Subcutaneous adipose tissue (tissue), 4 donors: Measurements from ENCODE around the gene ADCY5. TPM values are rescaled to one million over a fixed set of nuclear protein-coding genes. Genes with fewer than 3 reads are reported as not detected.

ENCODE experiments used
- total RNA-seq, 4 donors: library from RNA; depleted of rRNA; stranded (reverse); fragments of >200 nt; gene quantifications; one replicate each; pipeline ENCODE4 v1.1.0, GENCODE V29; 2016
- TF ChIP-seq, protein P1 (sequence below): fragments of 450-650 bp; IDR thresholded peaks from one replicate; pipeline ENCODE4 v1.5.1; 2016; ENCODE audit warnings: low read depth, mild to moderate bottlenecking, control low read depth, antibody characterized with exemption, moderate library complexity

Gene ADCY5
- total RNA-seq, 4 donors from 2014 or later = 16.1 to 52.2 (median 38.0) TPM

DNA sequence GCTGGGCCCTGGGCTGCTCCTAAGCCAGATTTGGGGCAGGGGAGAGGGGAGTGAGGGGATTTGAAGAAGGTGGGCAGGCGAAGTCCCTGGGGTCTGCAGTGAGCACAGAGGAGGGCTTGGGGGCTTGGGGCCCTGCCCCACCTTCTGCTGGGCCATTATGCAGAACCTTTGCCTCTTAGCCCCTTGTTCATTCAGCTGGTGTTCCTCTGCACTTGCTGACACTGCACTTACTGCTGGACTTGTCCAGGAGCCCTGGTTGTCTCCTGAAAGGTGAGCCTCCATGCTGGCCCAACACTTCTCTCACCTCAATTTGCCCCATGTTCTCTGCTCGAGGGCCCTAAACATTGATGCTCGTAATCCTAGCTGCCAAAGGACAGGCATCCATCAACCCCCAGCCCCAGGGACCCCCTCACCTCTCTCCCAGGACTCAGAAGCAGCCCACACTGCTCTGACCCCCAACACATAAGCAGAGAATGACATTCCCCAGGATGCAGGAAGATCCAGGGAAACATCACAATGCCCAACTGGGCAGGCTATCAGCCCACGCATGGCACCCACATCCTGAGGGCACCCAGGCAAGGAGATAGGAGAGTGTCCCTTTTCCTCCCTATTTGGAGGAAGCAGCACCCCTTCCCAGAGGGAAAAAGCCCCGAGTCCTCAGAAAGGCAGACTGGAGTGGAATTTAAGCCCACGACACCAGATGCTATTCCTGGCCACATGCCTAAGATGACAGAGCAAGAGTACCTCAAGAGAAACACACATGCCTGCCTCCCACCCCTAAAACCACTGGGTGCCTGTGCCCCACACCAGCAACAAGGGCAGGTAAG, 76.8 kb downstream of the ADCY5 start:
- TF ChIP-seq, protein P1, sequence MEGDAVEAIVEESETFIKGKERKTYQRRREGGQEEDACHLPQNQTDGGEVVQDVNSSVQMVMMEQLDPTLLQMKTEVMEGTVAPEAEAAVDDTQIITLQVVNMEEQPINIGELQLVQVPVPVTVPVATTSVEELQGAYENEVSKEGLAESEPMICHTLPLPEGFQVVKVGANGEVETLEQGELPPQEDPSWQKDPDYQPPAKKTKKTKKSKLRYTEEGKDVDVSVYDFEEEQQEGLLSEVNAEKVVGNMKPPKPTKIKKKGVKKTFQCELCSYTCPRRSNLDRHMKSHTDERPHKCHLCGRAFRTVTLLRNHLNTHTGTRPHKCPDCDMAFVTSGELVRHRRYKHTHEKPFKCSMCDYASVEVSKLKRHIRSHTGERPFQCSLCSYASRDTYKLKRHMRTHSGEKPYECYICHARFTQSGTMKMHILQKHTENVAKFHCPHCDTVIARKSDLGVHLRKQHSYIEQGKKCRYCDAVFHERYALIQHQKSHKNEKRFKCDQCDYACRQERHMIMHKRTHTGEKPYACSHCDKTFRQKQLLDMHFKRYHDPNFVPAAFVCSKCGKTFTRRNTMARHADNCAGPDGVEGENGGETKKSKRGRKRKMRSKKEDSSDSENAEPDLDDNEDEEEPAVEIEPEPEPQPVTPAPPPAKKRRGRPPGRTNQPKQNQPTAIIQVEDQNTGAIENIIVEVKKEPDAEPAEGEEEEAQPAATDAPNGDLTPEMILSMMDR = no peak

DNA sequence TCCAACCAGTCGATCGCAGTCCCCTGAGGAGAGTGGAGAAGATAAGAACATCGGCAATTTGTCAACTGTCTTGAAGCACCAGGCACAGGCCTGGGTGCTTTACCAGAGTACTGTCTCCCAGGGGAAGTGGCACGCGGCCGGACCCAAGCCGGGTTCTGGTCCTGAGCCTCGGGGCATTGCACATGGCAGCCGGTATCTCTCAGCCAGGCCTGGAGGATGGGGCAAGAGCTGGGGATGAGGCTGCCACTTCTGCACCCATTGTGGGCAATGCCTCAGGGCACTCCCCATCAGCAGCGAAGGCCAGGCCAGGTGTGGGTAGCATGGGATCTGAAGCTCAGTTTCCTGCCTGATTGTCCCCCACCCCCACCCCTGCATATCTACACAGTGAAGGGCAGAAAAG, 77.5 kb downstream of the ADCY5 start:
- TF ChIP-seq, protein P1 = no peak

DNA sequence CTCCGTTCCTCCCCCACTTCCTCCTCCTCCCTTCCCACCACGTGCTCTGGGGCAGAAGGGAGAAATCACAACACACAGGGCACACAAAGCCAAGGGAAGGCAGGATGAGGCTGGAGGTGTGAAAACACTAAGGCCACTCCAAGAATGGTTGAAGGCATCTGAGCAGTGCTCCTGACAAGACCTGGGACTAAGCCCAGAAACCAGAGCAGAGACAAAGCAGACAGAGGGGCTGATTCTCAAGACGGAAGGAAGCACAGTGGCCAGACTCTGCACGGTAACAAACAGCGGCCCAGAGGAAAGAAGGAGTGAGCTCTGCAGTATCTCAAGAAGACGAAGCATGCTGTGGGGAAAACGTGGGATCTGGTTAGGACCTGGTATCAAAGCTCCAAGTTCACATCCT, 78.1 kb downstream of the ADCY5 start:
- TF ChIP-seq, protein P1 = no peak

DNA sequence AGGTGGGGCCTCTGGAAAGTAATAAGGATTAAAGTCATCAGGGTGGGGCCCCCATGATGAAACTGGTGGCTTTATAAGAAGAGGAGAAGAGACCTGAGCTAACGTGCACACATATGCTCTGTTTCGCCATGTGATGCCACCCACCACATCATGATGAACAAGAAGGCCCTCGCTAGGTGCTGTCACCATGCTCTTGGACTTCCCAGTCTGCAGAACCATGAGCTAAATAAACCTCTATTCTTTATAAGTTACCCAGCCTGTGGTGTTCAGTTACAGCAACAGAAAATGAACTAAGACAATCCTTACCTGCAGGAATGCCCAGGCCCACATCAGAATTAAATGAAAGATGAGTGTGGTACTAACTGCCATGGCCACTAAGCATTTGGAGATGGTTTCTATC, 79.8 kb downstream of the ADCY5 start:
- TF ChIP-seq, protein P1 = no peak

DNA sequence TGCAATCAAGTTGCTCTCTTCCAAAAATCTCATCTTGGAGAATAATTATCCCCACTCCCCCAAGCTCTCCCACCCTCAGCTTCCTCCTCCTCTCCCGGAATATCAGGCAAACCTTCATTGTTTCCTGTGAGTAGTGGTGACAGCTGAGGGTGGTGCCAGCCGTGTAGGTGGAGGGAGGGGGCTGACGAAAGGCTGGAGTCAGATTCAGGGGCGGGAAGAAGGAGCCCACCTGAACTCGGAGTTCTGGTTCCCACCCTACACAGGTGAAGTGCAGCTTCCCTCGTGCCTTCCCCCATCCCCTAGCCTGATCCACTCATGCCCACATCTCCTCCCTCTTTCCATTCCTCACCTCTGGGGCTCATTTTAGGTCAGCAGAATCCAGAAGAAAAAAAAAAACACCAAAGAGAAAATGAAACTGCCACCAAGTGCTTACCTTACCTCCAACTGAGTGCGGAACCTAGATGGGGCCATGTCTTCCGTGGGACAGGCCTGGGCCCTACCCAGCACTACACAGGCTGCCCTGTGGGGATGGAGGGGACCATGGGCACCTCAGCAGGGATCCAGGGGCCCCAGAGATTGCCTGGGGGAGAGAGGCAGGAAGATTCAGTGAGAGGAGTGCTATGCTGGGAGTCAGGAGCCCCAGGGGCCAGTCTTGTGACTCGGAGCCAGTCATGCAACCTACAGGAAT, 81.3 kb downstream of the ADCY5 start:
- TF ChIP-seq, protein P1 = no peak

DNA sequence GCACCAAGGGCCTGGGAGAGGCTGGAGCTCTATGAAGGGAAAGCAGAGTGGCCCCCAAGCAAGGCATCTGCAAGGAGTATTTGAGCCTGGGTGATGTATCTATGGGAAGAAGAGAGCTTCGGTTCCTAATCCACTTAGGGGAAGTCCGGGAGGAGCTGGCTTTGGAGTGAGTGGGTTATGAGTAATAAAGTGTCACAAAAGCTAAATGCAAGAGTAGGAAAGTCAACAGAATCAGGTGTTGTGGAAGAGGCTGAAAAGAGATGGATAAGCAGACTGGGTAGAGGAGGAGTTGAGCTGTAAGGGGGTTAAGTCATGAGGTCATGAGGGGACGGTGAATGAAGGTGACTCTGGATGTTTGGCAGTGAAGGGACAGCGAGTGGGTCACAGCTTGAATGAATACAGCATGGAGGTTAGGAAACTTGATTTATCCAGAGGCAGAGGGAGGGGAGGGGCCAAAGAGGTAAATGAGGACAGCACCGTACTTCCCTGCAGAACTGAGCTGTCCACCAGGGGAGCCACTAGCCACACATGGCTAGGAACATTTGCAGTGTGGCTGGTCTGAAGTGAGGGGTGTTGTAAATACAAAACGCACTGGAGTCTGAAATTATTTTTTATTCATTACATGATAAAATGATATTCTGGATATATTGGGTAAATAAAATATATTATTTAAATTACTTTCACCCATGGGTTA, 83.3 kb downstream of the ADCY5 start:
- TF ChIP-seq, protein P1 = no peak

DNA sequence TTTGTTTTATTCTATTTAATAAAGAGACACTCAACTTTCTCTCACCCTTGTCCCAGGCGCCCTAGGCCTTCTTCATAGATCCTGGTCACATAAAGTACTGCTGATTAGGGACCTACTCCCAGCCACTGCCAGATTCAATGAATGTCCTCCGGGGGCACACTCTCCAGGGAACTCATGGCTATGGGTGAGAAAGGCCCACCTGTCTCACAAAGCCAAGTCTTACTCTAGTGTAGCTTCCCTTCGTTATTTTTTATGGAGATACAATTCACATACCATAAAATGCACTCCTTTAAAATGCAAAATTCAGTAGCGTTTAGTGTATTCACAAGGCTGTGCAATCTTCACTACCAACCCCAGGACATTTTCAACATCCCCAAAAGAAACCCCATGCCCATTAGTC, 87.8 kb downstream of the ADCY5 start:
- TF ChIP-seq, protein P1 = no peak
